HG03571 (cell line): ENCODE results near the gene CEP250.
"Not testable (repeated sequence)": the region's sequence is repeated elsewhere in the genome, so short reads cannot be mapped to it uniquely, and the experiment has no call there.

Experiments used
- ATAC-seq: cut with Tn5 transposase; IDR thresholded peaks from one replicate; pipeline ENCODE4 v1.9.1; 2021; ENCODE audit not compliant: unreplicated experiment

Gene CEP250

DNA sequence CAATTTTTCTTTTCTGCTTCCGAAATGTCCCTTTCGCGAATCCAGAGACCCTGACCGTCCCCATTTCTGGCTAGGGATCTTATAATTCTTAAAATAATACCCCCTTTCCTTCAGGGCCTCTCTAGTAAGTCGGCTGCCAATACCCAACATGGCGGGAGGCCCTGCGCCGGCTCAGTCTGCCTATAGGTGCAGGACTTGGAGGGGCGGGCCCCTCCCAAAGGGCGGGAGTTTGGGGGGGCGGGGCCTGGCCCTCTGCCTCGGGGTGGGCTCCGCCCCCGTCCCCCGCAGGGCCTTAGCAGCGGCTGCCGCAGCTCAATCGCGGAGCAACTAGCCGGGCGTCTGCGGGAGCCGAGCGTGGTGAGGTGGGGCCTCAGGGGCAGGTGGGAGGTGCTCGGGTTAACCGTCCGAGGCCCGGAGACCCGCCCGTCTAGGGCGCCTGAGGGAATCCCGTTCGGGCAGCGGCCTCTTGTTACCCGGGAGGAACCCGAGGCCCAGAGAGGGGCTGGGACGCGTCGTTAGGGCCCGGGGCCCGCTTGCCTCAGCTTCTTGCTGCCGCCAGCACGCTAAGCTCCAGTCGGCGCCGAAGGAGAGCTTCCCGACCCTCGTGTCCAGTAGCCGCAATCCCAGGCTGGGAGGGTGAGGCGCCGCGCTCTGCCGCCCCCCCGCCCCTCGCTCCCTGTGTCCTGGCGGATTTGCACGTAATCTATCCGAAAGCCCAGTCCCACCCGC lies at the start of gene CEP250:
CEP250 (plus strand) TSS at position 718 of the 729 bp plus-strand sequence. CDS start 6,770 bp downstream, outside the sequence.
- ATAC-seq = peak; percentile 84

DNA sequence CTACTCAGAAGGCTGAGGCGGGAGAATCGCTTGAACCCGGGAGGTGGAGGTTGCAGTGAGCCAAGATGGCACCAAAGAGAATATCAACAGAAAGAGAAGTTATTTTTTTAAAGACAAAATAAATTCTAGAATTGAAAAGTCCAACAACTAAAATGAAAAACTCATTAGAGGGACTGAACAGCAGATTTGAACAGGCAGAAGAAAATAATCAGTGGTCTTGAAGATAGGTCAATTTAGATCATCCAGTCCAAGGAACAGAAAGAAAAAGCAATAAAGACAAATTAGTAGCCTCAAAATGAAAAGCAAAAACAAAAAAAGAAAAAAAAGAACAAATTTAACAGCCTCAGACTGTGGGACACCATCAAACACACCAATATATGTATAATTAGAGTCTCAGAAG lies 49.6 kb upstream of the CEP250 start:
- ATAC-seq = no peak

DNA sequence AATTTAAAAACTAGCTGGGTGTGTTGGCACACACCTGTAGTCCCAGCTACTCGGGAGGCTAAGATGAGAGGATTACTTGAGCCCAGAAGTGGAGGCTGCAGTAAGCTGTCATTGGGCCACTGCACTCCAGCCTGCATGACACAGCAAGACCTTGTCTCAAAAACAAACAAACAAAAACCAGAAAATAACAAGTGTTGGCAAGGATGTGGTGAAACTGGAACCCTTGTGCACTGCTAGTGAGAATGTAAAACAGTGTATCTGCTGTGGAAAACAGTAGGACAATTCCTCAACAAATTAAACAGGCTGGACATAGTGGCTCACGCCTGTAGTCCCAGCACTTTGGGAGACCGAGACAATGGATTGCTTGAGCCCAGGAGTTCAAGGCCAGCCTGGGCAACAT lies 47.1 kb upstream of the CEP250 start:
- no peak for ATAC-seq

DNA sequence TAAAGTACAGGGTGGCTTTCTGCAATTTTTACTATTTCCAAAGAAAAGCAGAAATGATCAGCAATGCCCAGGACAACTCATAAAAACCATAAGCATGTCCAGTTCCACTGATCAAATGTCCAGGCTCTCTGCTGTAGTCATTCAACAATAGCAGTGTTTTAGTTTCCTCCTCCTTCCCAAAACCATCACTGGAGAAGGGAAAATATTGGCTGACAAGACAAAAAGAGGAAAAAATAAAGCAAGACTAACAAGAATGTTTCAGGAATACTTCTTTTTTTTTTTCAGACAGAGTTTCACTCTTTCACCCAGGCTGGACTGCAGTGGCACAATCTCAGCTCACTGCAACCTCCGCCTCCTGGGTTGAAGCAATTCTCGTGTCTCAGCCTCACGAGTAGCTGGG lies 45.9 kb upstream of the CEP250 start:
- no peak for ATAC-seq

DNA sequence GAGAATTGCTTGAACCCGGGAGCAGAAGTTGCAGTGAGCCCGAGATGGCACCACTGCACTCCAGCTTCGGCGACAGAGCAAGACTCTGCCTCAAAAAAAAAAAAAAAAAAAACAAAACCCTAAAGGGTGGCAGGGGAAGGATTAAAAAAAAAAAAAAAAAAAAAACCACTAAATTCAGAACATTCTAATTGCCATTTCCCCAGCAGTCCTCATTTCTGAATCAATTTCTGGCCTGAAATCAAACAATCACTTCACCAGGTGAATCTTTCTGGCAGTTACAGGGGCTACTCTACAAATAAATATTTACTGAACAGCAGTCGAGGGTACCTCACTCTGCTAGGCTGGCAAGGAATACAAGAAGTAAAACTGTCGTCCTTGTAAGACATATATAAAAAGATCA lies 44.8 kb upstream of the CEP250 start:
- ATAC-seq = no peak

- ATAC-seq = no peak
Observed at GRCh38 chr20:35421322-35421721, 34.1 kb upstream of the CEP250 start.

GRCh38 chr20:35431621-35432429 lies 23.6 kb upstream of the CEP250 start:
- no peak for ATAC-seq

DNA sequence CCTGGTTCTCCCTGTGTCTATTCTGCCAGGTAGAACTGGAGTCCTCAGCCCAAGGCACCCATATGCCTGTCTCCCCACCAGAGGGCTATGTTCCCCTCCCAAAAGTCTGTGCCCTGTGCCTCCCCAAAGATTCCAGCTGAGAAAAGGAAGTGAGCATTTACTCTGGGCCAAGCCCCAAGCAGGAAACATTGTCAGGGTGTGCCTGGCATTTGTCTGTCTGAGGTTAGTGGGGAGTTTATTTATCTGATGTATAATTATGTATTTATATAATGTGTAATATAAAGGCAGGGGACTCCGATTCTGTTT lies 23.0 kb upstream of the CEP250 start:
- no peak for ATAC-seq

DNA sequence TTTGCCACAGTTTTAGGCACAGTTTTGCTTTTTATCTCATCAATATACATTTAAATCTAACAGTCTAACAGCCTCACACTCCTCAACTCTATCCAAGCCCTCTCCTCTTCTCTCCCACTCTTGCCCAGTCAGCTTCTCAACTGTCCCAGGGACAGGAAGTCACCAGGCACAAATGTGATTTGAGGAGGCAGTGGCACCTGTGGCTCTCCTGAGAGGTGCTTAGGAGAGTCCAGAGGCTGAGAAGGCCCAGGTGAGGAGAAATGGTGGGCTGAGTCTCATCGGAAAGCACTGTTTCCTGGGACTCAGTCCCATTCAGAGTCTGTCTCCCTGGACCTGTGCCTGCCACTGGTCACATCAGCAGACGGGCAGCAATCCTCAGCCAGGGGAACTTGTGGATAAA lies 22.1 kb upstream of the CEP250 start:
- no peak for ATAC-seq

GRCh38 chr20:35434085-35435005 lies 21.1 kb upstream of the CEP250 start:
- no peak for ATAC-seq

DNA sequence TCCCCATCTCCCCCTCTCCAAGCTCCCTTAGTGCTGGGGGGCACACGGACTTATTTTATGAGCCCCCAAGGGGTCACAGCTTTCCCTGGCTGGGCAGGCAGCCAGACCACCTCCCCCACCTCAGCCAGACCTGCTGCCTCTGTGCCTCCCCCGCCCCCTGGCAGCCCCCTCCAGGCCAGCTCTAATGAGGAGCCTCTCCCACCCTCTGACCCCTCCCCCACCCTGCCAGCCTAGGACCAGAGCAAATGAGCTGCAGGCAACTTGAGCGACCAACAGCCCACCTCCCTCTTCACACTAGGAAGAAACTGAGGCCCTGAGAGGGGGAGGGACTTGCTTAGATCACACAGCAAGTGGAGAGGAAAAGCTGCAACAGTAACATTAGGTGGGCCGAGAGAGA lies 19.2 kb upstream of the CEP250 start:
- no peak for ATAC-seq

DNA sequence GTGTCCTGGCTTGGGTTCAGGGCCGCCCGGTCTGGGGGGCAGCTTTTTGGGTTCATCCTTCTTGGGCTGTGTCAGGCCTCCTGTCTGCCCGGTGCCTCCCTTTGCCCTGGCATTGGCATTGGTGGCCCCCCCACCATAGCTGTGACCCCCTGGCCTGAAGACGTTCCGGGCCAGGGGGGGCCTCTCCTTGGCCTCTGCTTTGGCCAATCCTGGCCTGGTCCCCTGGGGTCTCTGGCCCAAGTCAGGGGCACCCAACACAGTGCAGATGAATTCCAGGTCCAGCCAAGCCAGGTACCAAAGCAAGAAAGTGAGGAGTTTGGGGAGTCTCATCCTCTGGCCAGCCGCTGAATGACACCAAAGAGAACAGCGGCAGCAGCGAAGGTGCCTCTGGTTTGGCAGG lies 17.8 kb upstream of the CEP250 start:
- ATAC-seq = no peak

DNA sequence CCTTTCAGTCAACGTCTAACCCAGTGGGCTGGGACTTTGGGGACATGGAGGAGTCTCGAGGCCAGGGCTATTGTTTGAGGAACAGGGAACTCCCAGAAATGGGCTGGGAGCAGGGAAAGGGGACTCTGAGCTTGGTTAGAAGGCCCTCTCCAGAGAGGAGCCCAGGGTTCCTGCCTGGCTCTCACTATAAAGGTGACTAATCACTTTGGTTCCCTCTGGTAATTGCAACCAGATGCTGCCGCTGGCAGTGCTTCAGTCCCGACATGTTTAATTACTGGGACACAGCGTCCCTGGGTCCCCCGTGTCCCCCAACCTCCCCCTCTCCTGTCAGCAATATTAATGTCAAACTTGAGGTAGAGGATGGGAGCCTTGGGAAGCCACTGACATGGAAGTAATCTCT lies 12.4 kb upstream of the CEP250 start:
- ATAC-seq = no peak

DNA sequence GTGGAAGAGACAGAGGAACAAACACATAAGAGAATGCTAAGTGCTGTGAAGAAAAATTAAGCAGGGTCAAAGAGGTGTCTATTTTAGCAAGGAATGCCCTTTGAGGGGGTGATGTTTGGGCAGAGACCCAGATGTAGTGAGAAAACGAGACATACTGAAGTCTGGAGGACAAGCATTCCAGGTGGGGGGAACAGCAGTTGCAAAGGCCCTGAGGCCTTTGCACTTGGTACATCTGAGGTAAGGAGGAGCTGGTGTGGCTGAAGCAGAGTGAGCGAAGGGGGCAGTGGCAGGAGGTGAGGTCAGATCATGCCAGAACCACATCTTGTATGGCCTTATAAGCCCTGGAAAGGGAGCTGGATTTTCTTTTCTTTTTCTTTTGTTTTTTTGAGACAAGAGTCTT lies 11.2 kb upstream of the CEP250 start:
- no peak for ATAC-seq

GRCh38 chr20:35446356-35447078 lies 8.9 kb upstream of the CEP250 start:
- ATAC-seq = no peak

DNA sequence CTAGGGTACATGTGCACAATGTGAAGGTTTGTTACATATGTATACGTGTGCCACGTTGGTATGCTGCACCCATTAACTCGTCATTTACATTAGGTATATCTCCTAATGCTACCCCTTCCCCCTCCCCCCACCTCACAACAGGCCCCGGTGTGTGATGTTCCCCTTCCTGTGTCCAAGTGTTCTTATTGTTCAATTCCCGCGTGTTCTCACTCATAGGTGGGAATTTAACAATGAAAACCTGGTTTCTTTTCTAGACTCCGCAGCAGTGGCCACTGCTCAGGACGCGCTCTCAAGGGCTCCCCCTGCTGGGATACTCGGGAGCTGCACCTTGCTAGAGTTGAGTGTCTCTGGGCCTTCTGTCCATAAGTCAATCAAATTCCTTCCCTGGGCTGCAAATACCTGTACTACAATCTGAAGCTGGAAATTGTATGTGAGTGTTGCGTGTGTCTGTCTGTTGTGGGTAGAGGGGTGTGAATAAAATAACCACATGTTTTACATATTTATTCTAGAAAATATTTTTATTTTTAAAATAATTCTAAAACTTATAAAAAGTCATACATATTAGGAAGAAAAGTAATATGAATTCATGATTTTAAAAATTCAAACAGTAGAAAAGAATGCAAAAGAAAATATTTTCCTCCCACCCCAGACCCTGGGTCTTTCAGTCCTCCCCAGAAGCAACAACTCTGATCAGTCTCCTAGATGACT lies 8.2 kb upstream of the CEP250 start:
- ATAC-seq = no peak

DNA sequence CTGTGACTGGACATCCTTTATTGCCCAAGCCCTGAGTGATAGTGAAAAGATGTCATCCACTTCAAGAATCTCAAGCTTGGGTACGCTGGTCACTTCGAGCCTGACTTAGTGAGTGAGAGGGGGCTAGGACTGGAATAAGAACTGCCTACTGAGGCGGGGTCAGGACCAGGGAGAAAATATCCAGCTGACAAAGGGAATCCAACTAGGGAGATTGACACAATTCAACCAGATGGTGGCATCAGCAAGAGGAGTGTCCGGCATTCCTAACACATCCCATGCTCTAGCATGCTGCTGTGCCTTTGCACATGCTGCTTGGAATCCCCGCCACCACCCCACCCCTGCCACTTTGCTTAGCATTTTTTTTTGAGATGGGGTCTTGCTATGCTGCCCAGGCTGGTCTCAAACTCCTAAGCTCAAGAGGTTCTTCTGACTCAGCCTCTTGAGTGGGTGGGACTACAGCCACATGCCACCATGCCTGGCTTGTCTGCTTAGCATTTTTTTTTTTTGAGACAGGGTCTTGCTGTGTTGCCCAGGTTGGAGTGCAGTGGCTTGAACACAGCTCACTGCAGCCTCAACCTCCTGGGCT lies 6.5 kb upstream of the CEP250 start:
- no peak for ATAC-seq

- ATAC-seq = not testable (repeated sequence)
Observed at GRCh38 chr20:35449855-35450254, 5.5 kb upstream of the CEP250 start.

- no peak for ATAC-seq
Observed at GRCh38 chr20:35451295-35451694, 4.1 kb upstream of the CEP250 start.

- ATAC-seq = no peak
Observed at GRCh38 chr20:35453647-35454046, 1.8 kb upstream of the CEP250 start.
